ENCODE measurements around the gene SPATA16. TPM values are rescaled to one million over a fixed set of nuclear protein-coding genes. Genes with fewer than 3 reads are reported as not detected.
"Not testable (repeated sequence)": the region's sequence is repeated elsewhere in the genome, so short reads cannot be mapped to it uniquely, and the experiment has no call there.

Gene SPATA16
- total RNA-seq (2014; rRNA removed; shearing (Covaris generic)), result not detected in 2 replicates

GRCh38 chr3:173140986-173141385 is at the start of gene SPATA16:
TSS of gene SPATA16 (minus strand) at chr3:173141235. CDS start at chr3:173117731, 23,504 bp downstream.
- no peak for DNase-seq (ENCODE audit: low spot score)

- DNase-seq (ENCODE audit: low spot score), result not testable (repeated sequence)
Observed at GRCh38 chr3:173183022-173183421, 42.0 kb upstream of the SPATA16 start.

DNA sequence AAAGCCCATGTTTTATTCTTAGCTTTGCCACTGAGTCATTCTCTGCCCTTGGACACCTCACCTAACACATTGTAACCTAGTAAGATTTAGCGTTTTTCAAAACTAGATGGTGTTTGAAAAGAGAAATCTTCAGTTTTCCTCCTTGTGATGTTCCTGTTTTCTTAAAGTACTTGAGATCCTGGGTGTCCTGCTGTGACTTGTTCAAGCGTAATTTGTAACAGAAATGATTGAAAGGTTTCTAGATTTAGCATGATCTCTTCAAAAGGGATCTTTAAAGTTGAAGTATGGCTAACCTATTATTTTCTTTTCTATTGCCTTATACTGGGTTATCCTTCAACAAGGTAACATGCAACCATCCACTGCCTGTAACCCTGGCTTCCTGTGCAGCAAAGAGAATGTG is 32.6 kb upstream of the SPATA16 start:
- DNase-seq (ENCODE audit: low spot score), result no peak

DNA sequence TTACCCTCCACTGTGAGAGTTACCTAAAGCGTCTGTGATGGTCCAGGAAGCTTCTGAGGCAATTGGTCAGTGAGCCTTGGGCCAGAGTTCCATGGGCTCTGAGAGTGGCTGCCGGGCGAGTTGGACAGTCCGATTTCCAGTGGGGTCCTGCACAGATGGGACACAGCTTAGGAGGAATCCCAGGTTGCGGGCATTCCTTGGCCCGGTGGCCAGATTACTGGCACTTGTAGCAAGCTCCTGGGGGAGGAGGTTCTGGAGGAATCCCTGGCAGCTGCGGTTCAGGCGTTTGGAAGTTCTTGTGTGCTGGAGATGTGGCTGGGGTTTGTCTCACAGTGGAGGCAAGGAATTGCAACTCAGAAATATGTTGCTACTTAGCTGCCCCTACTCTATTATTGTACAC is 18.1 kb upstream of the SPATA16 start:
- not testable (repeated sequence) for DNase-seq (ENCODE audit: low spot score)

DNA sequence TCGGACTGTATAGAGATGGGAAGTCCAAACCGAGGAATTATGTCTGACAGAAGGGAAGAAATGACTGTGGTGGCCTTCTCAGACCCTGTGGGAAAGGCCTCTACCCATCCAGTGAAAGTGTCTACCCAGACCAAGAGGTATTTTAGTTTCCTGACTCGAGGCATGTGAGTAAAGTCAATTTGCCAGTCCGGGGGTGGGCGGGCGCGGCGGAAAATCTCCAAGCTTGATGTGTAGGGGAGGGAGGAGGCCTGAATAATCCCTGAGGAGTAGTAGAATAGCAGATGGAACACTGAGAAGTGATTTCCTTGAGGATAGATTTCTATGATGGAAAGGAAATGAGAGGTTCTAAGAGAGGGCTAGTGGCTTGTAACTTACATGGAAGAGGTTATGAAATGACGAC is 15.5 kb upstream of the SPATA16 start:
- not testable (repeated sequence) for DNase-seq (ENCODE audit: low spot score)

- DNase-seq (ENCODE audit: low spot score), result no peak
Observed at GRCh38 chr3:173153631-173154030, 12.6 kb upstream of the SPATA16 start.

DNA sequence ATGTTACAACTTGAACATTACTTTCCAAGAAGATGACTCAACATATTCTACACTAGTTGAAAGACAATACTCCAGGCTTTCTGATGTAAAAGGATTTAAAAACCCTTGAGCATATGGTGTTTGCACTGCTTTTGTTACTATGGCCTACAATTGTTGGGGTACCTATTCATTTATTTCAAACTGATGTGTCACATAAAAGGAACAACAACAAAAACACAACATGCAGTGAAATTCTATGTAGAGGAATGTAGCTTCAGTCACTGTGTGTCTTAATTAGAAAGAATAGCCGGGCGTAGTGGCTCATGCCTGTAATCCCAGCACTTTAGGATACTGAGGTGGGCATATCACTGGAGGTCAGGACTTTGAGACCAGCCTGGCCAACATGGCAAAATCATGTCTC is 1.6 kb downstream of the SPATA16 start:
- DNase-seq (ENCODE audit: low spot score), result no peak

GRCh38 chr3:173138026-173138425 is 3.0 kb downstream of the SPATA16 start:
- DNase-seq (ENCODE audit: low spot score), result no peak

DNA sequence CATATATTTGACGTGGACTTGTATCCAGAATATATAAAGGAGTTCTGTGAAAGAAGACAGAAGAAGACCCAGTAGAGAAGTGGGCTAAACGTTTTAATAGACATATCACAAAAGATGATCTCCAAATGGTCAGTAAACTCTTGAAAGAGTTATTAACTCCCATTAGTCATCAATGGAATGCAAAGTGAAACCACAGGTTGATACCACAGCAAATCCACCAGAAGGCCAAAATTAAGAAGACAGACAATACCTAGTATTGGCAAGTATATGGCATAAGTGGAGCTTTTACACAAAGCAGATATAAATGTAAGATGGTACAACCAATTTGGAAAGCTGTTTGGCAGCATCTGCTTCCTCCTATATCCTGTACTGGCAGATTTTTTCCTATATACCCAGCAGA is 6.0 kb downstream of the SPATA16 start:
- DNase-seq (ENCODE audit: low spot score), result peak; percentile 5

DNA sequence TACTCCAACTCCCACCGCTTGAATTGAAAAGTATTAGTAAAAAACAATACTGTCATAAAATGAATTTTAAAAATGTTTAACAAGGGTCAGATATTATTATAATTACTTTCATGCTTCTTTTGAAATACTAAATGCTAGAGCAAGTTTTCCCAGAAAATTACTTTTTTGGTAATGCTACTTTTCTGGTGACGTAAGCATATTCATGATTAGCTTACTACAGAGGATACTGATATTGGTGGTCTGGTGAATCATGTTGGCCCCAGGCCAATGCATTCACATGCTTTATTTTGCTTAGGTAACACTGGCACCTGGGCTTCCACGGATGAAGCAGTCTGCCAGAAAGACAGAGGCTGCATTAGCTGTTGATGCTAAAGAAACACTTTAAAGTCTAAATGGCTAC is 12.4 kb downstream of the SPATA16 start:
- DNase-seq (ENCODE audit: low spot score), result no peak

DNA sequence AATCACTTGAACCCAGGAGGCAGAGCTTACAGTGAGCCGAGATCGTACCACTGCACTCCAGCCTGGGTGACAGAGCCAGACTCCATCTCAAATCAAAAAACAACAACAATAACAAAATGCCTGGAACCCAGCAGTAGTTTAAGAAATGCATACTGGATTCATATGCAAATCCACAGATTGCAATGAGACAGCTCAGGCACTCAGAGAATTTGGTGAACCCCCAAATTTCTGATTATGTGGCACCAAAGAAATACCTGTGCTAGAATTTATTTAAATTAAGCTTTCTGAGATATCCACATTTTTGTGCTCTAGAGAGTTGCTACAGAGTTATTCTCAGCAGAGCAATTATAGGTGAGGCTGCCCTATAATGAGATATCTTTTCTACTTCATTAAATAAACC is 29.7 kb downstream of the SPATA16 start:
- DNase-seq (ENCODE audit: low spot score), result no peak

DNA sequence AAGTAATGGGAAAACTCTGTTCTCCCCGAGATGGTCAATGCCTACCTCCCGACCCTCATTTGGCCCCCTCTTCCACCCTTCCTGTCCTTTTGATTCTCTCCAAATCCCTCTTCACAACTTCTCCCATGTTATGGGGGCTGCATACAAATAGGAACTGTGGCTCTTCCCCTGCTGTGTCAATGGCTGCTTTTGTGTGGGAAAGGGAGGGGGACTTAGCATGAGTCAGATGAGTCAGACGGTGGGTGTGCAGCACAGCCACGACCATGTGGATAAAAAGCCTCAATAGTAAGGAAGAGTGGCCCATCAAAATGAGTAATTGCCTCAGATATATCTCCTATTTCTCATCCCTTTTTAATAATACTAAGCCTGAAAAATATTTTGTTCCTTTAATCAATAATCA is 31.9 kb downstream of the SPATA16 start:
- peak; percentile 14 for DNase-seq (ENCODE audit: low spot score)

DNA sequence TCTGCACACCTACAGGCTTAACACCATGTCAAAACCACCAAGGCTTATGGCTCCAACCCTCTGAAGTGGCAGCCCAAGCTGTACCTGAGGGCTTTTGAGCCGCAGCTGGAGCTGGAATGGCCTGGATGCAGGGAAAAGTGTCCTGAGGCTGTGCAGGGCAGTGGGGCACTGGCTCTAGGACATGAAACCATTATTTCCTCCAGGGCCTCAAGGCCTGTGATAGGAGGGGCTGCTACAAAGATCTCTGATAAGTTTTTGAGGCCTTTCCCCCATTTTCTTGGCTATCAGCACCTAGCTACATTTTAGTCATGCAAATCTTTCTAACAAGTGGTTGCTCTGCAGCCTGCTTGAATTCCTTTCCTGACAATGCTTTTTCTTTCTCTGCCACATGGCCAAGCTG is 37.6 kb downstream of the SPATA16 start:
- DNase-seq (ENCODE audit: low spot score), result no peak

GRCh38 chr3:173098959-173099358 is 42.1 kb downstream of the SPATA16 start:
- no peak for DNase-seq (ENCODE audit: low spot score)

- peak; percentile 68 for DNase-seq (ENCODE audit: low spot score)
Observed at GRCh38 chr3:173096994-173097785, 43.8 kb downstream of the SPATA16 start.

DNA sequence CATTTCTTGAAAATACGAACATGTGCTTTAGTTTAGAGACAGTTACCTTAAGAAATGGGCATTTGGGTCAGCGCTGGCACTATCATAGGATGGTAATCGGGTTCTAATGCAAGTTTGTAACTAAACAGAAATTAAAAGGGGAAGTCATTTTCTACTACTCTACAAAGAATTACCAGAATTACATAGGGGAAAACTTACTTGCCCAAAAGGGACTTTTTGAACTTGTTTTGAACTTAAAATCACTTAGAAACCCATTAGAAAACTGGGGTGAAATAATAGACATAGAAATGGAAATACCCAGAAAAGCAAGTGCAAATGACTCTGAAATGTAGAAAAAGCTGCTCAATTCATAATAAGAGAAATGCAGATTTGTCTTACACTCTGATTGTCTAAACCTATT is 44.9 kb downstream of the SPATA16 start:
- no peak for DNase-seq (ENCODE audit: low spot score)

GRCh38 chr3:173092038-173092437 is 49.0 kb downstream of the SPATA16 start:
- no peak for DNase-seq (ENCODE audit: low spot score)

- no peak for DNase-seq (ENCODE audit: low spot score)
Observed at GRCh38 chr3:173090492-173090891, 50.5 kb downstream of the SPATA16 start.

DNA sequence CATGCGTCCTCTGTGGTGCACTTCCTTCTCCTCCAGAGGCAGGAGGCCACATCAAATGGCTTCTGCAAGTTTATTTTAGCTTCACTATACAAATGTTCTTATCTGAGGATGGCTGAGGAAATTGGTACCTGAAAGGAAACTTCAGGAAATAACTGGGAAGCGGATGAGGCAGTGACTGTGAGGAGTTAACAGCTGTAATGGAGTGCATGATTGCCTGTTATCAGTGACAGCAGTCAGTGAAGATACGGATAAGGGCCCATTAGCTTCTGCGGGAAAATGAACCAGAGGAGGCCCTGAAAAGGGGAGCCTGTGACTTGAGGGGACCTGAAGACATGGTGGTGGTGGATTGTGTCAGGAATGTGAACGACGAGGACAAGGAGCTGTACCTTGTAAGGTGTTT is 51.8 kb downstream of the SPATA16 start:
- no peak for DNase-seq (ENCODE audit: low spot score)

- no peak for DNase-seq (ENCODE audit: low spot score)
Observed at GRCh38 chr3:173078525-173078924, 62.5 kb downstream of the SPATA16 start.

DNA sequence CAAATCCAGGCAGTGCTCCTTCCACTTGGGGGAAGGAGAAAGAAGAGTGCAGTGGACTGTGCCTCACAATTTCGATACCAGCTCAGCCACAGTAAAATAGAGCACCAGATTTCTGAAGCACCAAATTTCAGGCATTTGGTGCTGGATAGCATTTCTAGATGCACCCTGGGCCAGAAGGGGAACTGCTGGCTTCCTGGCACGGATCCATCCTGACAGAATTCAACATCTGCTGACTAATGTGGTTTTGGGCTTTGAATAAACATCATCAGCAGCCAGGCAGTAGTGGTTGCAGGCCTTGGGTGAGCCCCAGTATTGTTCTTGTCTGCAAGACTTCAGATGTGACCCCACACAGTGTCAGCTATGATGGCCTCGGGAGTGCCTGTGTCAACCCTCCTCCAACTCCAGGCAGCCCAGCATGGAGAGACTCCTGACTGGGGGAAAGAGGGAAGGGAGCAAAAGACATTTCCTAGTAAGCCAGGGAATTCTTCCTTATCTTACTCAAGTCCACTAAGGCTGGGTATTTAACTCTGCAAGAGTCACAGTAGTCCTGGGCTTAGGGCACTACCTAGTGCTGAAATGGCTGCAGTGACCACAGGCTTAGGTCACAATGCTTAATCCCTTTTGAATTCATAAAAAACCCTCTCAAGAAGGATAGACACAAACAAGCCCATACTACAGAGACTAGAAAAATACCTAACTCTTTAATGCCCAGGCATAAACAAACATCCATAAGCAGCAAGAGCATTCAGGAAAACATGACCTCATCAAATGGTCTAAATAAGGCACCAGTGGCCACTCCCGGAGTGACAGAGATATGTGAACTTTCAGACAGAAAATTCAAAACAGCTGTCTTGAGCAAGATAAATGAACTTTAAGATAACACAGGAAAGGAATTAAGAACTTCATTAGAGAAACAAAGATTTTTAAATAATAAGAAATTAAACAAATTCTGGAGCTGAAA is 74.7 kb downstream of the SPATA16 start:
- DNase-seq (ENCODE audit: low spot score), result peak; percentile 48

GRCh38 chr3:173065543-173065981 is 75.5 kb downstream of the SPATA16 start:
- DNase-seq (ENCODE audit: low spot score), result peak; percentile 25

DNA sequence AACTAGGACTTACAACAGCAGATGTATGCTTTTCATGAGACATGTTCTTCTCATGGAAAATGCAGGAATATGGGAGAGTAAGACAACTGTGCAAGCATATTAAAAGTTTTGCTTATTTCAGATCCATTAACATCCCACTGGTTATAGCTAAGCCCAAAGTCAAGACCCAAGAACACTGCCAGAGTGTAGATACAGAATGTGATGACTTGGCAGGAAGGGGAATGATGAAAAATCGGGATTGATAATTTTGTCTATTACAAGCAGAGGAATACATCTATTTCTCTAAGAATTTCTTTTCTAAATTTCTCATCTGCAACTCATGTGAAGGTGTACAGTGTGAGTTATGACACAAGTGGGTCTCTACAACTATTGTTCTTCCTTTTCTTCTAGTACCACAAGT is 76.4 kb downstream of the SPATA16 start:
- no peak for DNase-seq (ENCODE audit: low spot score)
